ENCODE results near the gene DYRK1B.
A peak's percentile ranks its signal among the peaks of the same experiment; 100 is the strongest.

Gene DYRK1B

DNA sequence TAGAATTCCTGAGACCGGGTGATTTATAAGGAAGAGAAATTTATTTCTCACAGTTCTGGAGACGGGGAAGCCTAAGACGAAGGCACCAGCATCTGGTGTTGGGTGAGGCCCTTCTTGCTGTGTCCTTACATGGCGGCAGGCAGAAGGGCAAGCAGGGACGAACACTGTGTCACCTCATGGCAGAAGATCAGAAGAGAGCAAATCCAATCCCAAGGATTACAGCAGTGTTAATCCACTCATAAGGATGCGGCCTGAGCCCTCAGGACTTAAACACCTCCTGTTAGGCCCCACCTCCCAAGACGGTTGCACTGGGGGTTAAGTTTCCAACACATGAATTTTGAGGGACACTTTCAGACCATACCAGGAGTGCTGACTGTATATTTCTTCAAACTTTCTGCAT is 18.9 kb upstream of the DYRK1B start:
- no peak for DNase-seq

- no peak for DNase-seq
These were observed 16.9 kb upstream of the DYRK1B start for GRCh38 chr19:39850892-39851291.

DNA sequence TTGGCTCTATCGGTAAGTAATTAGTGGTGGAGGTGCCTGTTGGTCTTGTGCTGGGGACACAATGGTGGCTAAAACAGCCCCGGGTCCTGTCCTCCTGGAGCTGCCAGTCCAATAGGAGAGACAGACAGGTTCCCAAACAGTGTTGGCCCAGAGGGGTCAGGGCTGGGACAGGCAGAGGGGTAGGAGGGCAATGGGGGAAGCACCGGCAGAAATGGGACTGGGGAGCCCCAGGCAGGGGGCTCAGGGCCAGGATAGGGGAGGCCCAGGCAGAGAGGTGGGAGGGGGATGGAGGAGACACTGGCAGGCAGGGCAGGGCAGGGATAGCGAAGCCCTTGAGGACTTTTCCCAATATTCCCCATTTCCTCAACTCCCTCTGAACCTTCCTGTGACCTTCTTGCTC is 14.4 kb upstream of the DYRK1B start:
- no peak for DNase-seq

DNA sequence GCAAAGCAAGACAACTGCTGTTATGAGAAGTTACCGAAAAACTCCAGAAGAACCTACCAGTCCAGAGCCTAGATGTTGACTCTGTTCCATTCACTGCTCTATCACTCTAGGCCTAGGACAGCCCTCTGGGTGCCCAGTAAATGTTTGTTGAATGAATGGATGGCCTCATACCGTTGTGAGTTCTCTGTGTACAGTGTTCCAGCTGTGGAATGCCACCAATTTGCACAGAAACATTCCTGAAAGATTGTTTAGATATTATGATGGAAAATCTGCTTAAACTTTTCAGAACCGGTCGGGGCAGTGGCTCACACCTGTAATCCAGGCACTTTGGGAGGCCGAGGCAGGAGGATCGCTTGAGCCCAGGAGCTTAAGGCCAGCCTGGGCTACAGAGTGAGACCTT is 13.6 kb upstream of the DYRK1B start:
- no peak for DNase-seq

DNA sequence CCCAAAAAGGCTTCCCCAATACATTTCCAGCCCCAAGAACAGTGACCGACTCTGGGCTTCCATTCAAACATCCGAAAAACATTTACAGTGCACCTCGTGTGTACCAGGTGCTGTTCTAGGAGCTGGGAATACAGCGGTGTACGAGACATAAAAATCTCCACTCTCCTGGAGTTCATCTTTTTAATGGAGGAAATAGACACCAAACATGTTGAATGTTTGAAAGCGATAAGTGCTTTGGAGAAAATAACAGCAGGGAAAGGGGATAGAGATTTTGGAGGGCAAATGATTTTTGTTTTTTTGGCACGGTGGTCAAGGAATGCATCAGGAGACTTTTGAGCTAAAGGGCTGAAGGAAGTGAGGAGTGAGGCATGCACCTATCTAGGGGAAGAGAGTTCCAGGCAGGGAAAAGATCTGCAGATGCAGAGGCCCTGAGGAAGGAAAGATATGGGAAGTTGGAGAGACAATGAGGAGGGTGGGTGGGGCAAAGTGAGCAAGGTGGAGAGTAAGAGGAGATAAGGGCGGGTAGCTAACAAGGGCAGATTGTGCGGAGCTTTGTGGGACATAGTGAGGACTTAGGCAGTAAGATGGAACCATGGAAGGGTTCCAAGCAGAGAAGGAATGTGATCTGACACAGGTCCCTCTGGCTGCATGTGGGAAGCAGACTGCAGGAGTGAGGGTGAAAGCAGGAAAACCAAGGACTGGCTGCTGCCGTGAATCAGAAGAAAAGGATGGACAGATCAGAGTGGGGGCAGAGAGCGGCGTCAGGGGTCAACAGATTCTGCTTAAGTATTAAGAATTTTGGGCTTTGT is 12.9 kb upstream of the DYRK1B start:
- DNase-seq: no peak

- peak; percentile 96 for DNase-seq
These were observed 12.1 kb upstream of the DYRK1B start, which contains the start of gene FBL for GRCh38 chr19:39845933-39846677. Gene FBL (minus strand): TSS chr19:39846379. CDS start chr19:39846300, 79 bp downstream.

DNA sequence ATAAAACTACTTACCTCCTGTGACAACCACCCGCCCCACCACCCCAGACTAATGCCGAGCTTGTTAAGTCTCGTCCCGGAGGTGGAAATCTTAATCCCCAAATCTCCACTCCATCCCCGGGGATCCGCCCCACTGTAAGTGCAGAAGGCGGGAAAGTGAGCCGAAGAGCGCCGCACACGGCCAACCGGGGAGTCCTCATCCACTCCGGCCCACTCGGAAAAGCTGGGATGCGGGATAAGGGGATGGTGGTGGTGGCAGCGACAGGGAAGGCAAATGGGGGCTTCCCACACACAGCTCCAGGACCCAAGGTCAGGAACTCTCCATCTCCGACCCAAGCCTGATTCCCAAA is 11.6 kb upstream of the DYRK1B start:
- DNase-seq: no peak

GRCh38 chr19:39845172-39845571 is 11.2 kb upstream of the DYRK1B start:
- no peak for DNase-seq

DNA sequence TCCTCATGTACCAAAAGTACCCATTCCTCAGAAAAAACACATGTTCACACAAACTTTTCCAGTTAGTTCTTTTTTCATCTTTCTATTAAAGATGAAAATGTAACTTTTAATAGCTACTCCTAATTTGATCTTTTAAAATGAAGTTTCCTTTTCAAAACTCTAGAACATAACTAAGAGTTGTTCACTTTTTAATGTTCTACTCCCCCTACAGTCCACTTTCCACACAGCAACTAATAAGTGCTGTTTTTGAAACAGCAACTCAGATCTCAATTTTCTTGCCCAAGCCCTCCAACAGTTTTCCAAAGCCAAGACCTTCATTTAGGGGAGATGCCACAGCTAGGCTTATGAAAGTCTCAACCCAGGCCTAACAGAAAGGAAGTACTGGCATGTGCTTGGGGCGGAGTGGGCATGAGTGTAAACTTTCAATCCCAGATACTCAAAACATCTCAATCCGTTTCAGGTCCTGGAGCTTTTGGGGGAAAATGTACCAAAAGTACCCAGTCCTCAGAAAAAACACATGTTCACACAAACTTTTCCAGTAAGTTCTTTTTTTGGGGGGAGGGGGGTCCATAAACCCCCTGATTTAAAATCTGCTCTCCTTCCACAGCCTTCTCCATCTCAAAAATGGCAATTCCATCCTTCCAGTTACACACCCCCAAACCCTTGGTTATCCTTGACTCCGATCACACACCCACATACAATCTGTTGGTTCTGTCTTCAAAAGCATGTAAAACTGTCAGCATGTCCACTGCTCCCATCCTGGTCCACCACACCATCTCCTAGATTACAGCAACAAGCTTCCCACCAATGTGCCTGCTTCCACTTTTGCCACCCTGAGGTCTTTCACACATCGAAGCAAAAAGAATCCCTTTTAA is 10.2 kb upstream of the DYRK1B start:
- DNase-seq: no peak

DNA sequence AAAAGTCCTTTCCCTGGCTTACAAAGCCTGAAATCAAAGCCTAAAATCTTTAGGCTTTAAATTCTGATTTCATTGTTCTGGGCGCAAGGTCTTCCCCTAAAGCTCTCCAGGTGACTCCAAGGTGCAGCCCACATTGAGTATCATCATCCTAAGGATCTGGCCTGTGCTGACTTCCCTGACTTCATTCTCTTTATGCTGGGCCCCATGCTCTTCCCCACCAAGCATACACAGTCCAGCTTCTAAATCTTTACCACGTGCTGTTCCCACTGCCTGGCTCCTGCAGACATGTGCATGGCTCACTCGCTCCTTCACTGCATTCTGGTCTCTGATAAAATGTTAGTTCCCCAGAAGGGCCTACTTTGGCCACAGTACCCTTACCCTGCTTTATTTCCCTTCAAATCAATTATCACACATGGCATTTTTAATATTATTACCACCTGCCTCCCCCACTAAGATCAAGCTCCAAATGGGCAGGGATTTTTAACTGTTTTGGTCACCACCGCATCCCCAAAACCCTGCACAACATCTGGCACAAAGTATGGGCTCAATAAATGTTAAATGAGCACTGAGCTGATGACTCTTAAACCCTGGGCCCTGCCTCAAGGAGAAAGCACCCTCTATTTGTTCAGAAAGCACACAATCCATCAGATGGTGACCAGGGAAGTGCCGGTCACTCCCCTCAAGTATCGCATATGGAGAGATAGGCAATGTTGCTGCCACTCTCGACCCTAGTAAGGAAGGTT is 8.9 kb upstream of the DYRK1B start:
- DNase-seq: no peak

DNA sequence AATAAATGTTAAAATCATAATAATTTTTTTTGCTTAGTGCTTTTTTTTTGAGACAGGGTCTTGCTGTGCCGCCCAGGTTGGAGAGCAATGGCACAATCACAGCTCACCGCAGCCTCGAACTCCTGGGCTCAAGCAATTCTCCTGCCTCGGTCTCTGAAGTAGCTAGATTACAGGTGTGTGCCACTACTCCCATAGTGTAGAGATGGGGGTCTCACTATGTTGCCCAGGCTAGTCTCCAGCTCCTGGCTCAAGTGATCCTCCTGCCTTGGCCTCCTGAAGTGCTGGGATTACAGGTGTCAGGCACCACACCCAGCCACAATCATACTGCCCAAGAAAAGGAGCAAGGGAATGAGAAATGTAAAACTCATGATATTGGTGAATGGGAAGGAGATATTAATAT is 7.1 kb upstream of the DYRK1B start:
- DNase-seq: no peak

GRCh38 chr19:39840492-39840891 is 6.5 kb upstream of the DYRK1B start:
- DNase-seq: no peak

- DNase-seq: no peak
These were observed 5.8 kb upstream of the DYRK1B start for GRCh38 chr19:39839678-39840327.

DNA sequence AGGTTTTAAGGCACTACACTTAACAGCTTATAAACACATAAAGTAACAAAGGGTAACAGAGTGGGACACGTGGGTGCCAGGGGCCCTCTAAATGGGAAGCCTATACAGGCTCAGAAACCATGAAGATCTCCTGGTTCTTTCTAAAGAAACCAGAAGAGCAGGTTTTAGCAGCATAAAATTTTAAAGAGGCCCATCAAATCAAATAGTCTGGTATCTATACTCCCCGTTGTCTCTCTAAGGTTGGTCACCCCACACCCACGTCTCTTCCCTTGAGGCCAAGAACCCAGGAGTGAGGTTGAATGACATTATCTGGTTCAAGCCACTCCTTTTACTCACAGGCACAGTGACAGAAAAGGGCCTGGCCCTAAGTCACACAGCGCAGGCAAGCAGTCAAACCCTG is 4.6 kb upstream of the DYRK1B start:
- no peak for DNase-seq

GRCh38 chr19:39837978-39838377 is 4.0 kb upstream of the DYRK1B start:
- DNase-seq: no peak

DNA sequence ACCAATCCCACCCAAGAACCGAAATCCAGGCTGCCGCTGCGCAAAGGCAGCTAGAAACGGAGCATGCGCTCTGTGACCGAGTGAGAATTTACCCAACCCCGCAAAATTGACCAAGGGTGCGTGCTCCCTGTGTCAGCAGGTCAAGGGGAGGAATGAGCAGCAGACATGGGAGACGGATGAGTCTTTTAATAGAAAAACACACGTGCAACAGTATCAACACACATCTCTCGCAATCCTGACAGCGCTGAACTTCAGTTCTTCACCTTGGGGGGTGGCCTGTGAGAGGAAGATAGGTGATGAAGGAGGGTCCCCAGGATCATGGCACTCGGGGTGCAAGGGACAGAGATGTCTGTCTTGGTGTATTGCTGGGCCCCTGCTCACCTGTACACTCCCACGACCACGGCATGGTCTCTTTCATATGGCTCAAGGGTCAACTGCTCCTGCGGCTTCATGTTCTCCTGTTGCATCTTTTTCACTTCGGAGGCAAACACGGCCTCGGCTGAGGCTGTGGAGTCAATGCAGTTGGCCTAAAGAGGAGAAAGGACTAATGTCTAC is 402 bp upstream of the DYRK1B start:
- no peak for DNase-seq

- no peak for DNase-seq
These were observed 850 bp downstream of the DYRK1B start for GRCh38 chr19:39833160-39833463.

DNA sequence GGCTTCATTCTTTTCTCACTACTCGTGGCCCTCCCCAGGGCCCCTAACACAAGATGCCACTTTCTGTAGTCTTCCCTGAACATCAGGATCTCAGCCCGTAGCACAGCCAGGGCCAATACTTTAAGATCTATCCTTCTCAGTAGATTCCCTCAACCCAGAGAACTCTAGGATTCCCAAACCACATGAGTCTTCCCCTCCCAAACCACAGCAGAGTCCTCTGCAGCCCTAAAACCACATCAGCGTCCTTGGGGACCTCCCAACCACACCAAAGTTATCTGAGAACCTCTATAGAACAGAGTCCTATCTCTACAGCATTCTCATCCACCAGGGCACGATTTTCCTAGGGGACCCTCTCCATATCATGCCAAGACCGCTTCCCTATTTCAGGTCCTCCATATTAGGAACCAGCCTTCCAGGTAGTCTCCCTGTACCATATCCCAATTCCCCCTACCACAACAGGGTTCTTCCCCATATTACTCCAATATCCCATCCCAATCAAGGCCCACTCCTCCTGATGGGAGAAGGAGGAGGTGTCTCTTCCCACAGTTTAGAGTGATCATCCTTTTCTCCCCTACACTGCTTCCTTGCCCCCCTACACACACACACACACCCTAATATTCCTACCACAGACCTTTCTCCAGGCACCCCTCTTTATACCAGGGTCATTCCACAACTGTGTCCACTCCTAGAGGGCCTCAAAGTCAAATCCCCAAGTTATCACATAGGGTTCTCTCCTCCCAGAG is 1.4 kb downstream of the DYRK1B start:
- no peak for DNase-seq

- no peak for DNase-seq
These were observed 2.3 kb downstream of the DYRK1B start for GRCh38 chr19:39831679-39832078.

- no peak for DNase-seq
These were observed 3.1 kb downstream of the DYRK1B start for GRCh38 chr19:39830847-39831246.

- DNase-seq: no peak
These were observed 3.6 kb downstream of the DYRK1B start for GRCh38 chr19:39830406-39830805.

Measured in left hindlimb (tissue), 1 donor.